HCT116 (cell line): ENCODE measurements around the gene CTSZ.

ENCODE experiments used
- CEBPB ChIP-seq: IDR thresholded peaks from 2 replicates; pipeline ENCODE4 v1.6.1; 2012; ENCODE audit warnings: low read depth
- CTCF ChIP-seq, 3 experiments: fragments of 200-600 bp in 1 of 3; sonication (generic) in 1 of 3; IDR thresholded peaks in 2 of 3; conservative IDR thresholded peaks in 1 of 3; 2 replicates each; pipeline ENCODE4 v1.5.1; 2012 to 2017; ENCODE audit warnings: low read depth in 2 of 3, low read length in 2 of 3, antibody characterized with exemption in 1 of 3, borderline replicate concordance in 1 of 3, control low read depth in 1 of 3, mild to moderate bottlenecking in 1 of 3, mixed read lengths in 1 of 3, mixed run types in 1 of 3, moderate library complexity in 1 of 3; ENCODE audit not compliant: insufficient read depth in 1 of 3
- ELF1 ChIP-seq: IDR thresholded peaks from 2 replicates; pipeline ENCODE4 v1.6.1; 2012; ENCODE audit warnings: low read depth, borderline replicate concordance
- EZH2phosphoT487 ChIP-seq: fragments of 200-600 bp; IDR thresholded peaks from 2 replicates; pipeline ENCODE4 v1.6.1; 2018; ENCODE audit warnings: antibody characterized with exemption, borderline replicate concordance
- JUND ChIP-seq: IDR thresholded peaks from 2 replicates; pipeline ENCODE4 v1.6.1; 2012
- POLR2A ChIP-seq: IDR thresholded peaks from 2 replicates; pipeline ENCODE4 v1.7.0; 2011; ENCODE audit warnings: borderline replicate concordance; ENCODE audit not compliant: insufficient read depth, insufficient read length; ENCODE audit errors: extremely low read depth
- REST ChIP-seq: IDR thresholded peaks from 2 replicates; pipeline ENCODE4 v1.6.1; 2012; ENCODE audit warnings: low read depth
- SIN3A ChIP-seq: IDR thresholded peaks from 2 replicates; pipeline ENCODE4 v1.6.1; 2012; ENCODE audit warnings: low read depth
- SRF ChIP-seq: IDR thresholded peaks from 2 replicates; pipeline ENCODE4 v1.6.1; 2012; ENCODE audit warnings: low read depth

- TF ChIP-seq CTCF (IDR thresholded peaks at IDR 0.05 in 2 of 3, conservative IDR thresholded peaks at IDR 0.05 in 1 of 3; ENCODE audit: borderline replicate concordance in 1 of 3, insufficient read depth in 1 of 3, low read depth in 2 of 3, low read length in 2 of 3) (no peak), SRF (no peak), EZH2phosphoT487 (no peak), JUND (no peak), POLR2A (no peak), ELF1 (no peak), SIN3A (no peak), CEBPB (no peak), REST (no peak)
These were observed 37.7 kb upstream of the CTSZ start for GRCh38 chr20:59044796-59045195.
